ENCODE results near the gene HOXD11.

DNA sequence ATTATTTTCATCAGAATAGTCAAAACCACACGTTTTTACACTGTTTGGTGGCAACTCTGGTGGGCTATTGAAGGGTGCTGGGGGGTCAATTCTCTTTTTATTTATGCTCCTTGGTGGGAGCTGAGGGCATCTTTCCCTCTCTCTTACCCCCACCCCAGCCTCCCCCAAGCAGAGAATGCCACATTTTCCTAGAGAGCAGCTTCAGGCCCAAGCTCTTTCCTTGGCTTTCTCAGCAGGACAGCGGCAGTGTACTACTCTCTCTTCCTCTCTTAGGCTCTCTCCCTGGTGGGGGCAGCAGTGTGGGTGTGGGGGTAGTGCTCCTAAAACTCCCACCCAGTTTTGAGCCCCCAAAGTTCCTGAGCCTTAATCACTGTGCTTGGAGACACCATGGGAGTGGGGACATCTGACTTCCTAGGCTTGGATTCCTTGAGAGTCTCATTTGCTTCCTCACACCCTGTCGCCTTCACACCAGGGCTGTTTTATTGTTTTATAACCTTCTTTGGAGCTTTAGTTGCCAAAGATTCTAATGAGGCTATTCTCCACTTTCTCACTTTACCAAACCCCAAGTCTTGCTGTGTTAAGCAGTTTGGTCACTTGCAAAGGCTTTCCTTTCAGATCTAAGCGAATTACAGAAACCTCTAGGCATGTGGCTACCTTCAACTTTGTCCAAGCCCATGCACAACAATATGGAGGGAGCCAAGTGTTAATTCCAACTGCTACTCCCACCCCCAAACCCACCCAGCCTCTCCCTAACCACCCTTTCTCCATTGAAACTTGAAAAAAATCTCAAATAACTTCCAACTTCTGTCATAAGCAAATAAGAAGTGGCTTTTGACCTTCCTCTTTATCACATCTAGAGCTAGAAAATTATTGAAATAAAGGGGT lies 38.2 kb downstream of the HOXD11 start:
- TF ChIP-seq, protein P1, sequence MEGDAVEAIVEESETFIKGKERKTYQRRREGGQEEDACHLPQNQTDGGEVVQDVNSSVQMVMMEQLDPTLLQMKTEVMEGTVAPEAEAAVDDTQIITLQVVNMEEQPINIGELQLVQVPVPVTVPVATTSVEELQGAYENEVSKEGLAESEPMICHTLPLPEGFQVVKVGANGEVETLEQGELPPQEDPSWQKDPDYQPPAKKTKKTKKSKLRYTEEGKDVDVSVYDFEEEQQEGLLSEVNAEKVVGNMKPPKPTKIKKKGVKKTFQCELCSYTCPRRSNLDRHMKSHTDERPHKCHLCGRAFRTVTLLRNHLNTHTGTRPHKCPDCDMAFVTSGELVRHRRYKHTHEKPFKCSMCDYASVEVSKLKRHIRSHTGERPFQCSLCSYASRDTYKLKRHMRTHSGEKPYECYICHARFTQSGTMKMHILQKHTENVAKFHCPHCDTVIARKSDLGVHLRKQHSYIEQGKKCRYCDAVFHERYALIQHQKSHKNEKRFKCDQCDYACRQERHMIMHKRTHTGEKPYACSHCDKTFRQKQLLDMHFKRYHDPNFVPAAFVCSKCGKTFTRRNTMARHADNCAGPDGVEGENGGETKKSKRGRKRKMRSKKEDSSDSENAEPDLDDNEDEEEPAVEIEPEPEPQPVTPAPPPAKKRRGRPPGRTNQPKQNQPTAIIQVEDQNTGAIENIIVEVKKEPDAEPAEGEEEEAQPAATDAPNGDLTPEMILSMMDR (IDR thresholded peaks at IDR 0.05), result no peak
- TF ChIP-seq POLR2A (IDR thresholded peaks at IDR 0.05), result no peak

Data from esophagus squamous epithelium (tissue), 4 donors.